Endothelial cell (in vitro differentiated cells): Measurements from ENCODE around the gene ALK. TPM values are rescaled to one million over a fixed set of nuclear protein-coding genes. Genes with fewer than 3 reads are reported as not detected.

Experiments used
- DNase-seq: peaks from one replicate; pipeline ENCODE4 v3.0.0; 2021; ENCODE audit warnings: low spot score
- H3K27ac Mint-ChIP-seq: one replicate; pipeline ENCODE4 v1.8.0; 2021; ENCODE audit warnings: mixed read lengths, inconsistent platforms; ENCODE audit not compliant: unreplicated experiment
- H3K27me3 Mint-ChIP-seq: one replicate; pipeline ENCODE4 v1.8.0; 2021; ENCODE audit warnings: mild to moderate bottlenecking, moderate library complexity, mixed read lengths, inconsistent platforms; ENCODE audit not compliant: unreplicated experiment
- H3K36me3 Mint-ChIP-seq: one replicate; pipeline ENCODE4 v1.8.0; 2021; ENCODE audit warnings: mild to moderate bottlenecking, low read depth, mixed read lengths, inconsistent platforms; ENCODE audit not compliant: unreplicated experiment
- H3K4me1 Mint-ChIP-seq: one replicate; pipeline ENCODE4 v1.8.0; 2021; ENCODE audit warnings: mild to moderate bottlenecking, mixed read lengths, inconsistent platforms; ENCODE audit not compliant: unreplicated experiment
- H3K4me3 Mint-ChIP-seq: one replicate; pipeline ENCODE4 v1.8.0; 2021; ENCODE audit warnings: mild to moderate bottlenecking, mixed read lengths, inconsistent platforms; ENCODE audit not compliant: unreplicated experiment
- H3K9me3 Mint-ChIP-seq: one replicate; pipeline ENCODE4 v1.8.0; 2021; ENCODE audit warnings: mixed read lengths, inconsistent platforms; ENCODE audit not compliant: unreplicated experiment
- CTCF ChIP-seq: fragments of 200-600 bp; sonication (generic); IDR thresholded peaks from one replicate; pipeline ENCODE4 v1.5.0; 2021; ENCODE audit warnings: antibody characterized with exemption; ENCODE audit not compliant: unreplicated experiment
- total RNA-seq: library from RNA; stranded (reverse); fragmentation: NEBNext Ultra II Directional; extraction: Animal tissue kit (Norgen Biotek cat#: 25700); gene quantifications from one replicate; pipeline ENCODE4 v1.2.1, GENCODE V29; 2021; ENCODE audit not compliant: unreplicated experiment

Gene ALK
- total RNA-seq, 1 donor from 2014 or later = 0.05 TPM

- H3K9me3 Mint-ChIP-seq = no peaks in the 10 kb centered on the region
- no peak overlapping the region for H3K4me3 Mint-ChIP-seq
- H3K36me3 Mint-ChIP-seq = no peaks in the 10 kb centered on the region
- TF ChIP-seq CTCF = no peak
- no peaks in the 10 kb centered on the region for H3K4me1 Mint-ChIP-seq
- peaks cover 9% of the 10 kb centered on the region for H3K27me3 Mint-ChIP-seq
- DNase-seq = no peak
- H3K27ac Mint-ChIP-seq = no peak overlapping the region
Observed at GRCh38 chr2:29227935-29228675, 693.3 kb downstream of the ALK start.

- Mint-ChIP-seq H3K27me3 (peaks cover 9% of the 10 kb centered on the region), H3K36me3 (peaks cover 3% of the 10 kb centered on the region), H3K9me3 (no peaks in the 10 kb centered on the region), H3K4me3 (no peak overlapping the region), H3K4me1 (no peaks in the 10 kb centered on the region), H3K27ac (no peak overlapping the region)
- no peak for DNase-seq
- TF ChIP-seq CTCF = no peak
Observed at GRCh38 chr2:29226808-29227207, 694.6 kb downstream of the ALK start.

GRCh38 chr2:29226375-29226774 is 695.0 kb downstream of the ALK start:
- H3K9me3 Mint-ChIP-seq = no peaks in the 10 kb centered on the region
- no peak overlapping the region for H3K4me3 Mint-ChIP-seq
- H3K36me3 Mint-ChIP-seq = peaks cover 3% of the 10 kb centered on the region
- no peak for TF ChIP-seq CTCF
- no peaks in the 10 kb centered on the region for H3K4me1 Mint-ChIP-seq
- no peak for DNase-seq
- H3K27me3 Mint-ChIP-seq = peaks cover 9% of the 10 kb centered on the region
- no peak overlapping the region for H3K27ac Mint-ChIP-seq

GRCh38 chr2:29225814-29226213 is 695.6 kb downstream of the ALK start:
- H3K36me3 Mint-ChIP-seq = peaks cover 3% of the 10 kb centered on the region
- H3K27me3 Mint-ChIP-seq = peaks cover 9% of the 10 kb centered on the region
- no peak overlapping the region for H3K4me3 Mint-ChIP-seq
- H3K4me1 Mint-ChIP-seq = no peaks in the 10 kb centered on the region
- TF ChIP-seq CTCF = no peak
- DNase-seq = no peak
- H3K9me3 Mint-ChIP-seq = no peaks in the 10 kb centered on the region
- no peak overlapping the region for H3K27ac Mint-ChIP-seq

DNA sequence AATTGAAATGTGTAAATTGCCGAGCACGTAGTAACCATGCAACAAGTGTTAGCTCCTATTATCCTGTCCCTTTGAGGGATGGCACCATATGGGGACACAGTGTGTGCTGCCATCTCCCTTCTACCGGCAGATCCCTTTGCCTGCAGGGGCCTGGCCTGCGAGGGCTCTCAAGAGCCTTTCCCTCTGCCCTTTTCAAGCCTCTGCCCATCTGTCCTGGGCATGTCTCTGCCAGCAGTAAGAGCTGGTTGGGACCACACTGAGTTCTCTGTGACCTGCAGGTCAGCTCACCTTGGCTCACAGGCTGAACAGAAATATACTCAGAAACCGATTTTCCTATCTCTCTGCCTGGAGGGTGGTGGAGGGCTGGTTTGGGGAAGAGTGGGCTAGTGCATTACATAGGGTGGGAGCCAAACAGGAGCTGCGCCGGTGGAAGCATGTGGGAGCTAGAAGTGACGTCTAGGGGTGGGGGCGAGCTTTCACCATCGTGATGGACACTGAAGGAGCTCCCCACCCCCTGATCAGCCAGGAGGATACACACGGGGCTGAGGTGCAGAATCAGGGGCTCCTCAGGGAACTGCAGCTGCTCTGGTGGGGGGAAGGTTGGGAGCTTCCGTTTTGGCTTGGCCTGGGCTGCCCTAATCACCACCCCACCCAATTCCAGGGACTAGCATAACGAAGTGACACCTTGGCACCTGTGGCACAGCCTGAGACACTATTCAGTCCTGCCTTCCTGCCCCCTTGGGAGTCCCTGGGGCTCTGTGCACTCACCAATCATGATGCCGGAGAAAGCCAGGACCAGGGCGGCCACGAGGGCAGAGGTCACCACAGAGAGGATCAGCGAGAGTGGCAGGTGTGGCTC is 696.5 kb downstream of the ALK start:
- H3K4me3 Mint-ChIP-seq = no peak overlapping the region
- no peak for DNase-seq
- TF ChIP-seq CTCF = no peak
- peaks cover 3% of the 10 kb centered on the region for H3K36me3 Mint-ChIP-seq
- no peaks in the 10 kb centered on the region for H3K9me3 Mint-ChIP-seq
- H3K27ac Mint-ChIP-seq = no peak overlapping the region
- H3K4me1 Mint-ChIP-seq = no peaks in the 10 kb centered on the region
- H3K27me3 Mint-ChIP-seq = peaks cover 12% of the 10 kb centered on the region
